Chondrocyte (in vitro differentiated cells): Measurements from ENCODE around the gene NRP1. TPM values are rescaled to one million over a fixed set of nuclear protein-coding genes. Genes with fewer than 3 reads are reported as not detected.
A peak's percentile ranks its signal among the peaks of the same experiment; 100 is the strongest.

Source experiments
- DNase-seq: peaks from one replicate; pipeline ENCODE4 v3.0.0; 2021; ENCODE audit warnings: mixed read lengths, low spot score
- H3K27ac Mint-ChIP-seq: one replicate; pipeline ENCODE4 v1.8.0; 2021; ENCODE audit warnings: mild to moderate bottlenecking, moderate library complexity, mixed read lengths; ENCODE audit not compliant: unreplicated experiment
- H3K27me3 Mint-ChIP-seq: 2 replicates; pipeline ENCODE4 v1.8.0; 2021; ENCODE audit warnings: low read depth, mixed read lengths
- H3K36me3 Mint-ChIP-seq: 2 replicates; pipeline ENCODE4 v1.8.0; 2021; ENCODE audit warnings: low read depth, mixed read lengths
- H3K4me1 Mint-ChIP-seq: 2 replicates; pipeline ENCODE4 v1.8.0; 2021; ENCODE audit warnings: low read depth, mild to moderate bottlenecking, mixed read lengths
- H3K4me3 Mint-ChIP-seq: one replicate; pipeline ENCODE4 v1.8.0; 2021; ENCODE audit warnings: mild to moderate bottlenecking, moderate library complexity, mixed read lengths; ENCODE audit not compliant: unreplicated experiment
- H3K9me3 Mint-ChIP-seq: 2 replicates; pipeline ENCODE4 v1.8.0; 2021; ENCODE audit warnings: low read depth, mixed read lengths
- total RNA-seq: library from RNA; stranded (reverse); gene quantifications from 3 replicates; pipeline ENCODE4 v1.2.1, GENCODE V29; 2021
- TF ChIP-seq, protein P1 (sequence below): fragments of 200-600 bp; sonication (generic); IDR thresholded peaks from 2 replicates; pipeline ENCODE4 v1.5.0; 2021; ENCODE audit warnings: antibody characterized with exemption, mild to moderate bottlenecking, moderate library complexity

NRP1 gene
- total RNA-seq, 1 donor from 2014 or later = 122 TPM

DNA sequence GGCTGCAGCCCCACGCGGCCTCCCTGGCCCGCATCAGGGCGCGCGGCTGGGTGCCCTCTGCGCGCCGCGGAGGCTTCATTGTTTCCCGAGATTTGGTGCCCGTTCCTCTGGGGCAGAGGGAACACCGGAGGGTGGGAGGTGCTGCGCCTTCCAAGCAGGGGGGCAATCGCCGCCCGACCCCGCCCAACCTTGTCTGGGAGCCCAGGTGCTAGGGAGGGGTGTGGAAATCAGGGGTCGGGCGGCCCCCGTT, 1.0 kb upstream of the NRP1 start:
- TF ChIP-seq, protein P1, sequence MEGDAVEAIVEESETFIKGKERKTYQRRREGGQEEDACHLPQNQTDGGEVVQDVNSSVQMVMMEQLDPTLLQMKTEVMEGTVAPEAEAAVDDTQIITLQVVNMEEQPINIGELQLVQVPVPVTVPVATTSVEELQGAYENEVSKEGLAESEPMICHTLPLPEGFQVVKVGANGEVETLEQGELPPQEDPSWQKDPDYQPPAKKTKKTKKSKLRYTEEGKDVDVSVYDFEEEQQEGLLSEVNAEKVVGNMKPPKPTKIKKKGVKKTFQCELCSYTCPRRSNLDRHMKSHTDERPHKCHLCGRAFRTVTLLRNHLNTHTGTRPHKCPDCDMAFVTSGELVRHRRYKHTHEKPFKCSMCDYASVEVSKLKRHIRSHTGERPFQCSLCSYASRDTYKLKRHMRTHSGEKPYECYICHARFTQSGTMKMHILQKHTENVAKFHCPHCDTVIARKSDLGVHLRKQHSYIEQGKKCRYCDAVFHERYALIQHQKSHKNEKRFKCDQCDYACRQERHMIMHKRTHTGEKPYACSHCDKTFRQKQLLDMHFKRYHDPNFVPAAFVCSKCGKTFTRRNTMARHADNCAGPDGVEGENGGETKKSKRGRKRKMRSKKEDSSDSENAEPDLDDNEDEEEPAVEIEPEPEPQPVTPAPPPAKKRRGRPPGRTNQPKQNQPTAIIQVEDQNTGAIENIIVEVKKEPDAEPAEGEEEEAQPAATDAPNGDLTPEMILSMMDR = no peak
- Mint-ChIP-seq H3K27ac (peak overlapping the region; percentile 75), H3K4me3 (peak overlapping the region; percentile 90), H3K9me3 (no peaks in the 10 kb centered on the region), H3K27me3 (no peaks in the 10 kb centered on the region), H3K36me3 (no peaks in the 10 kb centered on the region), H3K4me1 (peaks cover 64% of the 10 kb centered on the region)
- DNase-seq = no peak

DNA sequence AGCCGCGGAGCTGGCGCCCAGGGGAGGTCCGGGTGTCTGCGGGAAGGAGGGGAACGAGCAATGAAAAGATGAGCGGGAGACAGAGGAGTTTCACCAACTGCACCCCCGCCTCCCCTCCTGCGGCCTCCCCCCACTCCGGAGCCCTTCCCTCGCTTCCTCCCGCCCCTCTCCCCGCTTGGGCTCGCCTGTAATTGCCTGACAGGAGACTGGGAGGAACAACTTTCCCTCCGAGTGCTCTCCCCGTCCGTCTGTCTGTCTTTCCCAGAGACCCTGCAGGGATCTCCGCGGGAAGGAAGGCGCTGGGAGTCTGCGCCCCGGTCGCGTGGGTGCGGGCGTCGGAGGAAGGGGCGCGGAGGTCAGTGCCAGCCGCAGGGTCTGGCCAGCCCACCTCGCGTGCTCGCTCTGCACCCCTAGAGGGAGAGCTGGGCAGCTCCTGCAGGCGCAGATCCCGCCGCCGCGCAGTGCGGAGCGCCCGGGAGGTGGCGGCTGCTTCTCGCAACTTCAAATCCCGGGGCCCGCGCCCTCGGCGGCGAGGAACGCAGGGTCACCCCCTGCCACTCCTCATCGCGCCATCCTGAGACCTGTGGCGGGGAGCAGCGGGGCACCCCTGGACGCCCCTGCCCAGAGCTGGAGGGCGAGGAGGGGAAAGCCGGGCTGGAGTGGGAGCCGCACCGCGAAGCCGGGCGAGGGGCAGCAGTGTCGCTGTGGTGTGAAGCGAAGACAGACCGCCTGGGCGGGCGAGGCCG, 511 bp upstream of the NRP1 start:
- peak; percentile 92 for DNase-seq
- Mint-ChIP-seq H3K4me3 (peak overlapping the region; percentile 90), H3K36me3 (peaks cover 5% of the 10 kb centered on the region), H3K4me1 (peaks cover 64% of the 10 kb centered on the region), H3K9me3 (no peaks in the 10 kb centered on the region), H3K27me3 (no peaks in the 10 kb centered on the region), H3K27ac (peak overlapping the region; percentile 94)
- TF ChIP-seq, protein P1 = peak; percentile 84

DNA sequence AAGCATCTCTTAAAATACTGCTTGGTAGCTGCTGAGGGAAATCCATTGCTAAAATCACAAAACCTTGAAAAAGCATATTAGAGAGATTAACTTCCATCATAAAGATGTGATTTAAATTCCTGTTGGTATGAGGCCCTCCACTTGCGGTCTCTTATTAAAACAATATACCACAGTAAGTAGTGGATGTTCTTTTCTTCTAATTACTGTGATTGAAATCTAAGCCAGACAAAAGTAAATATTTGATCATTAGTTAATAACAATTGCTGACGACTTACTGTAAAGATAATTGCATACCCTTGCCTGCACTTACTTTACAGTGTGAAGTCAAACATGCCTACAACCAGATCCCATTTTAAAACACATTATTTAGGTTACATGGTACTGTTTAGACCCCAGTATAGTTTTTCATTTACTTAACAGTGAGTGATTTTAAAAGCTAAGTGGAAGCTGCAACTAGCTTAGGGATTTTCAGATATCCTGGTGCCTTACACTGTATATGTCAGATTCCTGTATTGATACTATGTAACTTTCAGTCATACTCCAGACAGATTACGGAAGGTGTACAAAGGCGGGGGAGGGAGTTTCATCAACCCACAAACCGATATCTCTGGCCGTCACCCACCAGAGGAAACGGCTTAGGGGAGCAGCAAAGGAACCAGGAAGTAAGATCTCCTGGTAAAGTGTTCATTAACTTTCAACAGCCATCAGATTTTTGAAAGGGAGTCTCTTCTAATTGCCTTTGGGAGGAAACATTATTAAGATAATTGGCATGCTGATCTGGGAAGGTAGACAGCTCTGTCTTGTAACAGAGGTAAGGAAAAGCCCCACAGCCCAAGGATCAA, 986 bp downstream of the NRP1 start:
- Mint-ChIP-seq H3K9me3 (no peaks in the 10 kb centered on the region), H3K4me3 (peak overlapping the region; percentile 90), H3K27me3 (no peaks in the 10 kb centered on the region), H3K36me3 (peaks cover 16% of the 10 kb centered on the region), H3K27ac (peak overlapping the region; percentile 94), H3K4me1 (peaks cover 62% of the 10 kb centered on the region)
- no peak for DNase-seq
- TF ChIP-seq, protein P1 = no peak

DNA sequence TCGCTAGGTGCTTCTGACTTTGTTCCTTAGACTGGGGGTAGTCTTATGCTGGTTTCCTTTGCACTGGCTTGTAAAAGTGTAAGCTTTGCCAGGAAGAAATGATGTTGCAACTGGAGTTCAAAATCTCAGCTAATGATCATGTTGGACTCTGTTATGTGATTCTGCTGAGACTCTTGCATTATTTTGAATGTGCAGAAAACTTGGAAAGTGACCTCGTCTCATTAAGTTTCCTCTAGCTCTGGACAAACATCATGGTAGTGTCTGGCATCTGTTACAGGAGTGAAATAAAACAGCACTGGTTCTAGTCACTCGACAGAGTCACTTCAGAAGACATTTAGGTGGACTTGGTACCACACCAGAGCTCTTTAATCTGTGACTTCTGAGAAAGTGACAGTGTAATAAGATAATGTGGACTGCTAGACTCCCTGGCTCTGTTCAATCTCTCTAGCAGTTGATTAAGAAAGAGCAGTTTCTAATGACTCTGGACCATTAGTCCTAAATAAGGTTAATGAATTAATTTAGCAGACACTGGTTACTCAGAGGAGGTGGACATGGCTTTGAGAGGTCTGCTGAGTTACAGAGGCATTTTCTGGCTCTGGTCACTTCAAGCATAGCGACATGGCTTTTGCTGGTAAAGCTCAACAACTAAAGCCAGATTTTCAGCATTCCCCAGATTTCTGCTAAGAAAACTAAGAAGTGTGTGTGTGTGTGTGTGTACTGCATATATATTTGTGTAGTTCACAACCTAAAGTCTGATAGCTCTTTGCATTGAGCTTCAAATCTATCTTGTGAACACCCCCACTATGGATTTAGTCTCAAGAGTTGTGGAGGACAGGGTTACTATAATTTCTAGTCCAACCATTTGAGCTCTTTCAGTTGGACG, 2.0 kb downstream of the NRP1 start:
- no peak for DNase-seq
- H3K4me1 Mint-ChIP-seq = peaks cover 64% of the 10 kb centered on the region

More for the DNA sequence above, 2.0 kb downstream of the NRP1 start:
- Mint-ChIP-seq H3K9me3 (no peaks in the 10 kb centered on the region), H3K27ac (peak overlapping the region; percentile 94), H3K4me3 (peak overlapping the region; percentile 90), H3K36me3 (peaks cover 22% of the 10 kb centered on the region), H3K27me3 (no peaks in the 10 kb centered on the region)
- TF ChIP-seq, protein P1 = no peak
